NCI-H2107 treated with DMSO at 0.1 percent for 48 hours (cell line): ENCODE results near the gene VSX2.
A peak's percentile ranks its signal among the peaks of the same experiment; 100 is the strongest.
"Not testable (repeated sequence)": the region's sequence is repeated elsewhere in the genome, so short reads cannot be mapped to it uniquely, and the experiment has no call there.

Source experiments
- DNase-seq: peaks from one replicate; lab custom pipeline; 2025; ENCODE audit not compliant: unreplicated experiment; lab: John Stamatoyannopoulos, UW

The VSX2 gene

DNA sequence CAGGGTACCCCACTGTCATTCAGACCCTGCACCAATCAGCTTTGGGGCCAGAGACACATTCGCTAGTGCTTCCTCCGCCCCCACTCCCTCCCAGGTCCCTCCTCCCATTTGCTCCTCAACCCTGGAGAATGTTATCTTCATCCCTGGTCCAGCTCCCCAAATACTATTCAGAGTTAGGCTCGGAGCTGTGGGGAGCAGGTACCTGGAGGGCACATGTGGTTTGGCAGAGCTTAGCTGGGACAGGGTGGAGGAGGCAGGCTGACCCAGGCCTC is 19.5 kb downstream of the VSX2 start:
- DNase-seq, result no peak

DNA sequence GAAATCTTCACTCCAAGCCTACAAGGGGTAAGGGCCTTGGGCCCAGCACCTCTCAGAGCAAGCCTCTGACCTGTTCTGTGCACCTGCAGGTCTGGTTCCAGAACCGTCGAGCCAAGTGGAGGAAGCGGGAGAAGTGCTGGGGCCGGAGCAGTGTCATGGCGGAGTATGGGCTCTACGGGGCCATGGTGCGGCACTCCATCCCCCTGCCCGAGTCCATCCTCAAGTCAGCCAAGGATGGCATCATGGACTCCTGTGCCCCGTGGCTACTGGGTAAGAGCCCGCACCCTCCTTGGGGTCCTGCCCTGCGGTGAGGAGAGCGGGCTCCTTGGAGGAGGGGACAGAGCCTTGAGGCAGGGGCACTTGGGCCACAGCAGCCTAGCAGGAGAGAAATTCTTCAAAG is 20.3 kb downstream of the VSX2 start:
- no peak for DNase-seq

DNA sequence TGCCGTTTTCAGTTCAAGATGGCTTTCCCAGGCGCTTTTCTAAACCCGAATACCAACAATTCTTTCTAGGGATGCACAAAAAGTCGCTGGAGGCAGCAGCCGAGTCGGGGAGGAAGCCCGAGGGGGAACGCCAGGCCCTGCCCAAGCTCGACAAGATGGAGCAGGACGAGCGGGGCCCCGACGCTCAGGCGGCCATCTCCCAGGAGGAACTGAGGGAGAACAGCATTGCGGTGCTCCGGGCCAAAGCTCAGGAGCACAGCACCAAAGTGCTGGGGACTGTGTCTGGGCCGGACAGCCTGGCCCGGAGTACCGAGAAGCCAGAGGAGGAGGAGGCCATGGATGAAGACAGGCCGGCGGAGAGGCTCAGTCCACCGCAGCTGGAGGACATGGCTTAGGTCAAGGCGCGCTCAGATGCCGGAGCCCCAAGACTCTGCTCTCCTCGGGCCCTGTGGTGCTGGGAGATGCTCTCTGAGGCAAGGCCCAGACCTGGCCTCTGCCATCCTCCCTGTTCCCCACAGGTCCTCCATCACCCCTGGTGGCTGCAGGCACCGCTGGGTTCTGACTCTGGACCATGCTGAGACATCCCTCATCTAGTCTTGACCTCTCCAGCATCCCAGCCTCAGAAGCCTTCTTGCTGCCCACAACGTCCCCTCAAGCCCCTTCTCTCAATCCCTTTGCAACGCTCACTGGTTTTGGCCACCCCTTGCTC is 21.4 kb downstream of the VSX2 start:
- DNase-seq, result no peak

DNA sequence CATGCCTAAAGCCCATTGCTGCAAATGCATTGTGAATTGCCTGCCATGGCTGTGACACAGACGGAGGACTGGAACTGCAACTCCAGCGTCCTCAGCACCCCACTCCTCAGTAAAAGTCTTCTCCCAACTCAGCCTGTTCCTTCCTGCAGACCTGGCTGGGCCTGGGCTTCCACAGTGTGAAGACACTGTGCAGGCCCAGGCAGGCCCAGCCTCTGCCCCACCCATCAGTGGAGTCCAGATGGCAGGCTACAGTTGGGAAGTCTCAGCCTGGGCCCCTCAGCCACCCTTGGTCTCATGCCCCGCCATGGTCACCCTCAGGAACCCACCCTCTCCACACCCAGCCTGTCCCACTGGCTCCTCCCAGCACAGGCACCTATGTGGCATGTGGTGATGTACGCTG is 22.0 kb downstream of the VSX2 start:
- no peak for DNase-seq

DNA sequence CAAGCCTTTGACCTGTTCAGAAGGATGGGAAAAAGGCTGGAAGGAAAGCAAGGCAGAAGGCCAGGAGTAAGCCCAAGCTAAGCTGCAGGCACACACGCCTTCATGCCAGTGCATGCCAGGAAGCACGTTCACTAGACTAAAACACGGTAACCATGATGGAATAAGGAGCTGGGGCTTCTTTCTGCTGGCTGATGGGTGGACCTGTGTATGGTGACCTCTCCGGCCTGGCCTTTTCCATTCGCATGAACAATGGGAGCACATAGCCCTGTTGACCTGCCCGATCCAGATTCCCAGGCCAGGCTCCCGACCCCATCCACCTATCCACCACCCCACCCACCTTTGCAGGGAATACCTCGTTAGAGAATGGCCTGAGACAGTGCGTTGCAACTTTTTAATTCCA is 22.8 kb downstream of the VSX2 start:
- no peak for DNase-seq

DNA sequence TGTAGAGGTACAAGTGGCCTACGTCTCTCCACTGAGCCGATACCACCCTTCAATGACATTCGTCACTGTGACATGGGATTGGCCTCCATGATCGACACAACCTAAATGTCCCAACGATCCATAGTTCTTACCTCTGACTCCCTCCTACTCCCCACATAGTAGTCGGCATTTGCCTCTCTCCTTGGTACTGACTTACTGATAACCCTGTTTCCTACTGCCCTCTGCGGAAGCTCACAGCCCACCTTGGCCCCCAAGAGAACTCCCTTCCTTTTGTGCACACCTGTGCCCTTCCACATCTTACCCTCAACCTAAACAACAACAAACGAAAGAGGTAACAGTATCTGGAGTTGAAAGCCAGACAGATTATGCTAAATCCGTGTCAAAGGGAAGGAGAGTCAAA is 23.9 kb downstream of the VSX2 start:
- no peak for DNase-seq

DNA sequence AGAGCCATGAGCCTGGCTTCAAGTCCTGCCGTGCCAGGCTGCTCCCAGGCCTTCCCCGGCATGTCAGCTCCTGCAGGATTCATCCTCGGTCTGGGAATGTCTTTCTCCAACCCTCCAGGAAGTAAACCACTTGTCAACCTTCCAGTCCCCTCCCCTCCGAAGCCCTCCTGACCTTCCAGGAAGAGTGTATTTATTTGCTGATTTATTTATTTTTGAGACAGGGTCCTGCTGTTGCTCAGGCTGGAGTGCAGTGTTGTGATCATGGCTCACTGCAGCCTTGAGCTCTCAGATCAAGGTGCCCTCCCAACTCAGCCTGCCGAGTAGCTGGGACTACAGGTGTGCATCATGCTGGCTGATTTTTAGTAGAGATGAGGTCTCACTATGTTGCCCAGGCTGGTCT is 24.7 kb downstream of the VSX2 start:
- no peak for DNase-seq

DNA sequence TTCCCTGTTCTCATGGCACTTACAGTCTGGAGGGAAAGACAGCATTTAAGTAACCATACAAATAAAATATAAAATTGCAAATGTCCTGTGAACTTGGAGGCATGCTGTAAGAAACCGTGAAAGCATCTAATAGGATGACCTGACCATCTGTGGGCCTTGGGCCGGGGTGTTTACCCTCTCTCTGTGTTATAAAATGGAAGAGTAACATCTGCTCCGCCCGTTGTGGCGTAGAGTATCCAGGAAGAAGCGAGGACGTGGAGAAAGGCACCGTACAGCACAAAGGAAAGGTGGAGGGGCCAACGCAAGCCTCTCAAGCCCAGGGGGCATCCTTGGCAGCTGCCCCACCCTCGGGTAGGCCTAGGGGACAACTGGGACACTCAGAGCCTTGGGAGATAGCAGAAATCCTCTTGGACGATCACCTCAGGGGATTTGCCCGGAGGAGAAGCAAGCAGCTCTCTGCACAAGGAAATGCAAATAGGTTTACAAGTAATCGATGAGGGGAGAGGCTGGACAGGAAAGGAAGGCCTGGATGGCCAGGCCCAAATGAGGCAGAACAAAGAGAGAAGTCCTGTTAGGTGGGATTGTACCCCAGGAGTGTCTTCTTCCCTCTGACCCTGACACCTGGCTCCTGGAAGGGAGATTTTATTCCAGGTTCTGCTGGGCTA is 26.2 kb downstream of the VSX2 start:
- no peak for DNase-seq

DNA sequence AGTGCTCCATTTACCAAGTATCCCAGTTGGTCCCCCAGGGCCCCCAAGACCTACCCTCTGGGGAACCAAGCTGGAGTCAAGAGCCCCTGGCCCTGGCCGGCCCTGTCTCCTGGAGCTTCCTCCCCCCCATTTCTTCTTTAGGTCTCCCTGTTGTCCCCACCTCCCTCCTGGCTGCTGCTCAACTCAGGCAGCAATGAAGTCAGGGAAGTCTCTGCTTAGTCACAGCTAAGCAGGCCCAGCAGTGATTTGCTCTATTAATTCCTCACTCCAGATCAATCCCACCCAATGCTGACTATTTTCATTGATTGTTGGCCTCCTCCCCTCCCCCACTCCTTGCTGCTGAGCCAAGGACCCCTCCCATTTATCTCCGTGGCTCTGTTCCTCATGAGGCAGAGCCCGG is 28.3 kb downstream of the VSX2 start:
- DNase-seq, result no peak

DNA sequence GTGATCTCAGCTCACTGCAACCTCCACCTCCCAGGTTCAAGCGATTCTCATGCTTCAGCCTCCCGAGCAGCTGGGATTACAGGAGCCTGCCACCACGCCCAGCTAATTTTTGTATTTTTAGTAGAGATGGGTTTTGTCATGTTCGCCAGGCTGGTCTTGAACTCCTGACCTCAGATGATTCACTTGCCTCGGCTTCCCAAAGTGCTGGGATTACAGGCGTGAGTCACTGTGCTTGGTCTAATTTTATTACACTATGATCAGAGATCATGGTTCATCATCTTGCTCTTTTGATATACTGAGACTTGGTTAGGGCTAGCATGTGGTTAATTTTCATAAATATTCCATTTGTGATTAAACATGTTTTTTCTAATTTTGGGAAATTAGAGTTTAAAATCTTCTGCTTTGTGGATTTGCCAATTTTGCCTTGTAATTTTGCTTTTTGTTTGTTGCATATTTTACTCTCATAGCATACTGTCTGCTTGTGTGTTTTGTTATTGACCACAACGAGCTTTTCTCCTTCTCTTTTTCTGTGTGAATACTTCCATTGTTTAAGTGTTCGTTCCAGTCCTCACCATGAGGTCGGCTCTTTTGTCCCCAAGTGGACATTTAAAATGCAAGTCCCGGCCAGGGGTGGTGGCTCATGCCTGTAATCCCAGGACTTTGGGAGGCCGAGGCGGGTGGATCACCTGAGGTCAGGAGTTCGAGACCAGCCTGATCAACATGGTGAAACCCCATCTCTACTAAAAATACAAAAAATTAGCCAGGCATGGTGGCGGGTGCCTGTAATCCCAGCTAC is 31.3 kb downstream of the VSX2 start:
- DNase-seq, result not testable (repeated sequence)

DNA sequence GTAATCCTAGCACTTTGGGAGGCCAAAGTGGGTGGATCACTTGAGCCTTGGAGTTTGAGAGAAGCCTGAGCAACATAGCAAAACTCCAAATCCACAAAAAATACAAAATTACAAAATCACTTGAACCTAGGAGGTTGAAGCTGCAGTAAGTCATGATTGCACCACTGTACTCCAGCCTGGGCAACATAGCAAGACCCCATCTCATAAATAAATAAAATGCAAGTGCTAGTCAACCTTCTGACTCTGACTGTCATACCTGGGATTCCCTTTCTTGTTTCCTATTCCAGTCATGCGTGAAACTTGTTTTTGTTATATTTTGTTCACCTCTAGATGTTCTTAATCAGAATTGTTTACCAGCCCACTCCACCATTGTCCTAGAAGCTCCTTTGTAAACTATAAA is 32.1 kb downstream of the VSX2 start:
- DNase-seq, result no peak

DNA sequence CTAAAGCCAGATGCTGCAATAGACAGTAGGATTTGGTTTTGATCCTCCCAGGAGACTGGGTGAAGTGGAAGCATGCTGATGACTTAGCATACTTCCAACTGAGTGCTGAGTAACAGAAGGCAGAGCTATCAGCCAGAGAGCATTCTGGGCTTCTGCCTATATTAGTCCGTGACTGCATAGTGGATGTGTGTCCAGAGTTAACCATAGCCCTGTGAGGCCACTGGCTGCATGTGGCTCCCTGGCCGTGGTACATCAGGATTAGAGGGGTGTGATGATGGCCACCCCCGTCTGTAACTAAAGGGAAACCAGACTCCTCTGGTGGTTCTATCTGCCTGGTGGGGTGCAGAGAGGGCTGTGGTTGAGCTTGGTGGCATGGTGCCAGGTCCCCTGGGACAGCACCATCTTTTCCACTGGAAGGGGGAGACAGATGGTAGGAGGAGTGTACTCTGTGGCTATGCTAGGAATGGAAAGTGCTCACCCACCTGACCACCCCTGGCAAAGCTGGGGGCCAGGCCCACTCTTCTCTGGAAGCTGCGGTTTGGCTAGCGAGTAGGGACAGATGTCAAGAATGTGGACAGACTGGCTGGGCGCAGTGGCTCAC is 36.1 kb downstream of the VSX2 start:
- peak; percentile 93 for DNase-seq

DNA sequence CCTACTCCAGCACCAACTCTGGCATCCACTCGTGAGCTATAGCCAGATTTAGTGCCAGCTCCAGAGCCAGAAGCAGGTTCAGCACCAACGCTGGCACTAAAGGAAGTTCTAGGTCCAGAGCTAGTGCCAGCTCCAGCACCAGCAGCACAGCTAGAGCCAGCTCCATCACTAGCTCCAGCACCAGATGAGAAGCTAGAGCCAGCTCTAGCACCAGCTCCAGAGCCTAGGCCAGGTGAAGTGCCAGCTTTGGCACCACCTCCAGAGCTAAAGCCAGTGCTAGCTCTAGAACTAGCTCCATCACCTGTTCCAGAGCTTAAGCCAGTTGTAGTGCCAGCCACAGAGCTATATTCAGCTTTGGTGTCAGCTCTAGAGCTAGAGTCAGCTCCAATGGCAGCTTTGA is 38.8 kb downstream of the VSX2 start:
- DNase-seq, result no peak

DNA sequence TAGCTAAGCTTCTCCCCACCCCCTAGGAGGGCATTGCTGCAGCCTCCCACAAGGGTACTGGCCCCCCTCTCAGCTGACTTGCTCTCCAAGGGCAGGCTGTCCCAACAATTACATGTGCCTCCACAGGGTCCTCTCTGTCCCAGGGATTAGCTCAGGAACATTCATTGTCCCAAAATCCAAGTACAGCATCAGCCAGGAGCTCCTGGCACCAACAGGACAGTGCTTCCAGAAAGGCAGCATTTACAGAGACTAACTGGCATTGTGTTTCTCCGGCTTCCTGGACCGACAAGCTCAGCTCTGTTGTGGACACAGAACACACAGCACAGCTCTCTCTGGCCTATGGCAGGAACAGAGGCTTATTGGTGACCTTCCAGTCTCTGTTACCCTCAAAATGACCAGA is 41.8 kb downstream of the VSX2 start:
- DNase-seq, result no peak

DNA sequence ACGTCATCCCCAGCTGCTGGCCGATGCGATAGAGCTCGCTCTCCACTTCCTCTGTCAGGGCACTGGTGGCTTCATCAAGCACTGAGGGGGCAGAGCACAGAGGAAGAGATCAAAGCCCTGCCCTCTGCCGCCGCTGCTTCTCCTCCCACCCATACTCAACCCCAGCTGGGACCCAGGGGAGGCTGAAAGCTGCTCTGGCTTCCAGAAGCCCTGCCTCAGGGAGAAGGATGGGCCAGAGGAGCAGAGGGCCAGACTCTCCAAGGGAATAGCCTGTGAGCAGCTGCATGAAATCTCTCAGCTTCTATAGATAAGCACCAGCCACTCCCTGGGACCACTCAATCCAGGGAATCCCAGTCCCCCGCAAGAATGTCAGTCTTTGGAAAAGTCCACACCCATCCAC is 47.5 kb downstream of the VSX2 start:
- no peak for DNase-seq

DNA sequence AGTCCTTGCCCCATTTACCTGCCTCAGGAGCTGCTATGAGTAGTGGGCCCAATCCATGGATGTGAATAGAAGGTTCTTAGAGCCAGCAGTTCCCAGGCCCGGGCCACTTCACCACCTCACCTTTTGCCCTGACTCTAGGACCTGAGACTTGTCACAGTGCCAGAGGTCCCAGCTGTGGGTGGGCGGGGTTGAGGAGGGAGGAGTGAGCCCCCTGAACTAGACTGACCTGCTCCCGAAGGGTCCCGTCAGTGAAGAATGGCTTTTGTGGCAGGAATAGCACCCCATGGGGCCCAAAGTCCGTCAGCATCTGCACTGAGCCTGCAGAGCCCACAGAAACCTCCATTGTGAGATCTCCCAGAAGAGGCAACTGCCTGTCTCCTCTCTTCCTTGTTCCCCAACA is 50.6 kb downstream of the VSX2 start:
- no peak for DNase-seq

DNA sequence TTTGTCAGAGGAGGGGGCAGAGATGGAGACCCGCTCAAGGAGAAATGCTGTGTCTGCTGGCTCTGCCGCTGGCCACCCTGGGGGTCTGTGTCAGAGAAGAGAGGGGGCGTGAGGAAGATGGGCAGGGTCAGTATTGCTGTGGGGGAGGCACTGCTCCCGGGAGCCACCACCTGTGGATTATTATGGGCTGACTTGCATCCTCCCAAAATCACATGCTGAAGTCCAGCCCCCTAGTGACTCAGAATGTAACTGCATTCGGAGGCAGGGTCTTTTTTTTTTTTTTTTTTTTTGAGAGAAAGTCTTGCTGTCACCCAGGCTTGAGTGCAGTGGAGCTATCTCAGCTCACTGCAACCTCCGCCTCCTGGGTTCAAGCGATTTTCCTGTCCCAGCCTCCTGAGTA is 51.2 kb downstream of the VSX2 start:
- DNase-seq, result no peak

DNA sequence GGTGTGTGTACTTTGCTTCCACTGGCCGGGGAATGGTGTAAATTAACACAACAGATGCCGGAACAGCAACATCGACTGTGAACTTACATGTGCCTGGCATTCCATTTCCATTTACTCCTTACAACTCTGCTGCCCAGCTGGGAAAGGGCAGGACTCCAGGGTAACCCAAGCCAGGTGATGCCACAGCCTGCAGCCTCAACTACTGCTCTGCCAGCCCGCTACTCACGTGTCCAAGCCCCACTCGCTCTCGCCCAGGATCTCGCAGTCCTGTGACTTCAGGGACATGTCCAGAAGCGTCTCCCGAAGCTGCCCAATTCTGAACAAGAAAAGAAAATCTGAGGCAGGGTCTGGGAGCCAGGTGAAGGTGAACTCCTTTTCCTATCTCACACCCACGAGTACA is 52.8 kb downstream of the VSX2 start:
- DNase-seq, result no peak

DNA sequence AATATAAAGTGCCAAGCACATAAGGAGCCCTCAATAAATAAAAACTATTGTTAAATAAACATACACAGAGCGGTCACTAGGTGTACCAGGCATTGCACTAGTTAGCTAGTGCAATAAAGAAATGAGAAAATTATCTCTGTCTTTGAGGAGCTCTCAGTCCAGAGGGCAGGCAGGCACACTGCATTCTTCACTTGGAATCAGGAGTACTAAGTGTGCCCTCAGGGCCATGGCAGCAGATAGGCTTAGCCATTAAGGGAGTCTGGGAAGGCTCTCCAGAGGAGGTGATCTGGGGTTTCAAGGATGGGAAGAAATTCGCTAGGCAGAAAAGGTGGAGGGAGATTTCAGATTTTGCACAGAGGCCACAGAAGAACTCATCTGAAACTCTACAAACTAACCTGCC is 54.4 kb downstream of the VSX2 start:
- no peak for DNase-seq

DNA sequence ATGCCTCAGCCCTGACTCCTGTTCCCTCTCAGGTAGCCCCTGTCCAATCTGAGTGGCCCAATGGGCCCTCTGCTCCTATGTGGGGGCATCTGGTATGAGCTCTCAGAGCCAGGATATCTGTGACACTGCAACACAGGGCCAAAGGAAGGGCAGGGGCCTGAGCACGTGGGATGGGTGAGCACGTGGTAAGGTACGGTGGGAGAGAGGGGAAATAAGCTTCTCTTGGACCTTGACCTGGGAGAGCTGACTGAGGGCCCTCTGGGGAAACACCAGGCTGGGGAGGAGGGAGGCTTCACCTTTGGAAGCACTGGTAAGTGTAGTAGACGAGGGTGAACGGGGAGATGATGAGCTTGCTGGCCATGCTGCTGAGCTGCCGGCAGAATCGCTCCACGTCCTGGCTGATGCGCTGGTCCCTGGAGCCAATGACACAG is 56.8 kb downstream of the VSX2 start:
- DNase-seq, result no peak

DNA sequence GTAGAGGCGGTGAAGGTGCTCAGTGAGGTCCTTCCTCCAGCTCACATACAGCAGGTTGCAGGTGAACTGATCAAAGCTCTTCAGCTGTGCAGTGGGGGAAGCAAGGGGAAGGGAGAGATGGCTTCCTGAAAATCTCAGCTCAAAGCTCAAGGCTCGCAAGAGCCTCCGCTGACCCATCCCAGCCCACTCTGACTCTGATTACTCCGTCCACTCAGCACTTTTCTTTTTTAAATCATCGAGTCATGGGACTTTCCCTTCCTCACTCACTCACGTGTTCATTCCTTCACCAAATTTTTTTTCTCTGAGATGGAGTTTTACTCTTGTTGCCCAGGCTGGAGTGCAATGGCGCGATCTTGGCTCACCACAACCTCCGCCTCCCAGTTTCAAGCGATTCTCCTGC is 58.7 kb downstream of the VSX2 start:
- no peak for DNase-seq

DNA sequence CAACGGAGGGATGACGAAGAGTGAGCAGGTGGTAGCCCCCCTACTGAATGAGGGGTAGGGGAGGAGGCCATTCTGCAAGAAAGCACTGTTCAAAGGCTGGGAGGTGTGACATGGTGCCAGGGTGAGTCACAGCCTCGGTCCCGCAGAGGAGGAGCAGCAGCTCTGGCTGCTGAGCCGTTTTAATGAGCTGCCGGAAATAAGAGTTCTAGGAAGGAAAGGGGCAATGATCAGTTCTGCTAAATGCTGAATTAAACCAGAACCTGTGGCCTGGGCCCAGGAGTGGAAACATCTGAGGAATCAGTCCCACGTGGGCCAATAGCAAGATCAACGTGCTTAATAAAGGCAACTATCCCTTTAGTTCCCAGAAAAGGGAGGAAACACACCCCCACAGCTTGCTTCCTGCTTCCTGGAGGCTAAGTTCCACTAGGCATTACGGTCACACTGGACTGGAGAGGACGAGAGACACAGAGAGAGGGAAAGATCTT is 59.9 kb downstream of the VSX2 start:
- no peak for DNase-seq
